K562 (cell line): ENCODE measurements around the gene ROPN1. TPM values are rescaled to one million over a fixed set of nuclear protein-coding genes. Genes with fewer than 3 reads are reported as not detected.
"Not testable (repeated sequence)": the region's sequence is repeated elsewhere in the genome, so short reads cannot be mapped to it uniquely, and the experiment has no call there.

Experiments
- ATAC-seq: fragments of 200-7000 bp; cut with Tn5 transposase; 3 replicates; pipeline ENCODE4 v1.9.1; 2020; ENCODE audit warnings: moderate library complexity
- BruUV-seq: library from RNA; stranded (reverse); fragments of 400-500 nt; replicated peaks from 2 replicates; lab custom pipeline; 2021; lab: Mats Ljungman, UMichigan
- CTCF ChIA-PET: fragments of 300-600 bp; formaldehyde crosslinking; extraction: SDS; loops from one replicate; lab custom pipeline; 2021; ENCODE audit warnings: low intra/inter-chr PET ratio; lab: Yijun Ruan, JAX
- POLR2A ChIA-PET: fragments of 300-600, 350-650 bp; sonication (Branson Sonifier 250); formaldehyde crosslinking; extraction: SDS; loops from one replicate; lab custom pipeline; 2021; ENCODE audit warnings: antibody characterized with exemption, inconsistent platforms; lab: Yijun Ruan, JAX
- DNase-seq, 4 experiments: peaks; one replicate each; pipeline versions ENCODE4 v3.0.0 to v3.0.0-alpha.2; 2011 to 2018; ENCODE audit warnings: low spot score in 3 of 4, mixed read lengths in 3 of 4; ENCODE audit errors: extremely low read depth in 1 of 4
- FAIRE-seq: peaks from 2 replicates; lab custom pipeline; 2011; peaks lifted over from hg19 to GRCh38; lab: Jason Lieb, UNC
- H2AFZ ChIP-seq: 2 replicates; pipeline ENCODE4 v1.6.0; 2011; ENCODE audit warnings: low read depth, low read length, control low read depth, inconsistent platforms
- H3K27ac ChIP-seq: fragments of 200-600 bp; 3 replicates; pipeline ENCODE4 v1.8.0; 2011; ENCODE audit warnings: low read depth, mild to moderate bottlenecking, control low read depth, inconsistent platforms, low read length, moderate library complexity, mixed read lengths; ENCODE audit errors: extremely low read depth
- H3K27me3 ChIP-seq, 2 experiments: fragments of 300-600 bp in 1 of 2; 2 replicates in 1 of 2; 3 replicates in 1 of 2; pipeline versions ENCODE4 v1.6.0 to v1.8.0; 2011; ENCODE audit warnings: inconsistent platforms in 2 of 2, low read length in 2 of 2, mild to moderate bottlenecking in 1 of 2, mixed read lengths in 1 of 2, moderate library complexity in 1 of 2; ENCODE audit not compliant: control insufficient read depth in 2 of 2, insufficient read depth in 2 of 2
- H3K36me3 ChIP-seq: fragments of 300-600 bp; 3 replicates; pipeline ENCODE4 v1.8.0; 2011; ENCODE audit warnings: mild to moderate bottlenecking, low read length, inconsistent platforms; ENCODE audit not compliant: control insufficient read depth, insufficient read depth
- H3K4me1 ChIP-seq, 2 experiments: fragments of 200-600 bp in 1 of 2; replicated peaks in 1 of 2; 2 replicates in 1 of 2; 3 replicates in 1 of 2; pipeline versions ENCODE4 v1.5.1 to v1.8.0; 2011; ENCODE audit warnings: inconsistent platforms in 2 of 2, low read length in 2 of 2, mild to moderate bottlenecking in 1 of 2, mixed read lengths in 1 of 2, moderate library complexity in 1 of 2; ENCODE audit not compliant: control insufficient read depth in 2 of 2, insufficient read depth in 2 of 2
- H3K4me2 ChIP-seq: 2 replicates; pipeline ENCODE4 v1.6.1; 2011; ENCODE audit warnings: low read length, control low read depth, inconsistent platforms, mixed read lengths; ENCODE audit not compliant: insufficient read depth
- H3K4me3 ChIP-seq: fragments of 200-600 bp; sonication (generic), shearing (Covaris generic); 2 replicates; pipeline ENCODE4 v1.5.1; 2016; ENCODE audit warnings: control low read depth, inconsistent platforms
- H3K79me2 ChIP-seq: fragments of 200-600 bp; 3 replicates; pipeline ENCODE4 v1.8.0; 2011; ENCODE audit warnings: low read length, inconsistent platforms; ENCODE audit not compliant: control insufficient read depth, insufficient read depth
- H3K9ac ChIP-seq, 2 experiments: 2 replicates each; pipeline versions ENCODE4 v1.6.0 to v1.6.1; 2011; ENCODE audit warnings: low read depth in 2 of 2, low read length in 2 of 2, control low read depth in 1 of 2, inconsistent platforms in 1 of 2, mild to moderate bottlenecking in 1 of 2, mixed read lengths in 1 of 2; ENCODE audit not compliant: insufficient read depth in 1 of 2
- H3K9me1 ChIP-seq: one replicate; pipeline ENCODE4 v1.6.0; 2011; ENCODE audit warnings: inconsistent platforms, mild to moderate bottlenecking, low read length, moderate library complexity; ENCODE audit not compliant: control insufficient read depth, insufficient read depth
- H3K9me3 ChIP-seq: replicated peaks from 2 replicates; pipeline ENCODE4 v1.5.1; 2011; ENCODE audit warnings: low read depth, low read length, inconsistent platforms; ENCODE audit not compliant: control insufficient read depth, insufficient read depth
- H4K20me1 ChIP-seq: replicated peaks from 2 replicates; pipeline ENCODE4 v1.6.1; 2011; ENCODE audit warnings: low read length, inconsistent platforms, mixed read lengths; ENCODE audit not compliant: control insufficient read depth, insufficient read depth
- CEBPB ChIP-seq: fragments of 450-650 bp; IDR thresholded peaks from 2 replicates; pipeline ENCODE4 v1.6.1; 2016; ENCODE audit warnings: missing genetic modification characterization, missing compliant biosample characterization
- MTA1 ChIP-seq: fragments of 450-650 bp; IDR thresholded peaks from 2 replicates; pipeline ENCODE4 v1.6.1; 2017; ENCODE audit warnings: borderline replicate concordance
- PCBP1 ChIP-seq: fragments of 200-400 bp; formaldehyde crosslinking; IDR thresholded peaks from 2 replicates; pipeline ENCODE4 v1.6.1; 2018; ENCODE audit warnings: mild to moderate bottlenecking, low read depth, low read length; ENCODE audit not compliant: poor library complexity, severe bottlenecking
- SIX5 ChIP-seq, 2 experiments: IDR thresholded peaks; 2 replicates each; pipeline ENCODE4 v1.6.1; 2011; ENCODE audit warnings: low read length in 2 of 2, borderline replicate concordance in 1 of 2, low read depth in 1 of 2, mild to moderate bottlenecking in 1 of 2, moderate library complexity in 1 of 2; ENCODE audit not compliant: insufficient read depth in 1 of 2
- ZNF134 ChIP-seq: fragments of 250-450 bp; sonication (Bioruptor Pico); conservative IDR thresholded peaks from 2 replicates; pipeline ENCODE4 v1.4.0; 2020
- ZNF76 ChIP-seq: fragments of 250-450 bp; sonication (Bioruptor Pico); IDR thresholded peaks from 2 replicates; pipeline ENCODE4 v1.4.0; 2020; ENCODE audit warnings: mild to moderate bottlenecking, moderate library complexity, borderline replicate concordance
- WGBS: fragments of 100-300 bp; shearing (Covaris generic); methylation state at CpG from one replicate; pipeline ENCODE4 v1.1.6; 2016; ENCODE audit warnings: low coverage, mixed read lengths; ENCODE audit not compliant: insufficient coverage; ENCODE audit errors: missing lambda C conversion rate; 5-methylcytosine and 5-hydroxymethylcytosine counted together
- in situ Hi-C: fragments of 300-500 bp; cut with MboI; formaldehyde crosslinking; loops from 4 replicates; pipeline ENCODE4 v1.15.0; 2018; ENCODE audit warnings: inconsistent platforms, mixed read lengths
- intact Hi-C: fragments of 100-400 bp; cut with micrococcal nuclease; formaldehyde crosslinking; loops from 2 replicates; pipeline ENCODE4 v1.14.2; 2022
- polyA plus RNA-seq, 8 experiments: library from polyadenylated mRNA; depleted of rRNA in 4 of 8; stranded (reverse) in 5 of 8; unstranded in 3 of 8; fragments of >200 nt; fragmentation: Nextera tagmentation in 2 of 8; fragmentation: Illumina TruSeq in 1 of 8; extraction: Ambion mirVana in 2 of 8; extraction: Trizol in 1 of 8; gene quantifications; 2 replicates each; pipeline versions ENCODE4 v1.2.1 to v1.2.3, GENCODE V29; 2011 to 2014; ENCODE audit warnings: inconsistent platforms in 1 of 8, missing spikeins in 1 of 8
- total RNA-seq, 7 experiments: library from RNA; depleted of rRNA in 6 of 7; stranded (reverse); fragments of >200 nt in 6 of 7; fragmentation: Illumina TruSeq in 2 of 7; extraction: Trizol in 2 of 7; gene quantifications; 2 replicates each; pipeline versions ENCODE4 v1.2.1 to v1.2.3, GENCODE V29; 2011 to 2021; ENCODE audit warnings: low replicate concordance in 1 of 7
- TF ChIP-seq, protein P1 (sequence below): sonication (generic); formaldehyde crosslinking; IDR thresholded peaks from 2 replicates; pipeline ENCODE4 v1.8.0; 2023; ENCODE audit warnings: mild to moderate bottlenecking, missing genetic modification reagents
- TF ChIP-seq, protein P2 (sequence below): fragments of 250-450 bp; sonication (Bioruptor Pico); IDR thresholded peaks from 2 replicates; pipeline ENCODE4 v1.4.0; 2020

Gene ROPN1
- total and polyA plus RNA-seq, 9 of the 15 experiments (the other 6 are each of a cell fraction or from before 2014, with no cell fraction given) = not detected

DNA sequence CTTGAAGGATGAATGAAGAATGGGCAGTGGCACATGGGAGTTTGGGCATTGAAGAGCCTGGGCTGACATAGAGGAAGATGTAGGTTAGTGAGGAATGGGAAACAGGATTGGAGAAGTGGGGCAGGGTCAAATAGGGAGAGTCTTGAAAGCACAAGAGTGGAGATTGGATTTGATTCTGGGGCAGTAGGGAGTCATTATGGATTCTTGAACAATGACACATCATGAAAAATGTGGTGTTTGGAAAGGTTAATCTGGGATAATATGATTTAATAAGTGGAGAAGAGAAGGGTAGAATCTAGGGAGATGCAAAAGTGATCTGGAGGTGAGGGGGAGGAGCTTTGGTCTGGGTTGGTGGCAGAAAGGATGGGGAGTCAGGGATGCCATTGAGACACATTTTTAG is 45.4 kb upstream of the ROPN1 start (continued):
- TF ChIP-seq, protein P1, sequence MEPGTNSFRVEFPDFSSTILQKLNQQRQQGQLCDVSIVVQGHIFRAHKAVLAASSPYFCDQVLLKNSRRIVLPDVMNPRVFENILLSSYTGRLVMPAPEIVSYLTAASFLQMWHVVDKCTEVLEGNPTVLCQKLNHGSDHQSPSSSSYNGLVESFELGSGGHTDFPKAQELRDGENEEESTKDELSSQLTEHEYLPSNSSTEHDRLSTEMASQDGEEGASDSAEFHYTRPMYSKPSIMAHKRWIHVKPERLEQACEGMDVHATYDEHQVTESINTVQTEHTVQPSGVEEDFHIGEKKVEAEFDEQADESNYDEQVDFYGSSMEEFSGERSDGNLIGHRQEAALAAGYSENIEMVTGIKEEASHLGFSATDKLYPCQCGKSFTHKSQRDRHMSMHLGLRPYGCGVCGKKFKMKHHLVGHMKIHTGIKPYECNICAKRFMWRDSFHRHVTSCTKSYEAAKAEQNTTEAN (CRISPR knock-in tag) = no peak
- TF ChIP-seq SIX5 (IDR thresholded peaks at IDR 0.05; ENCODE audit: borderline replicate concordance in 1 of 2, insufficient read depth in 1 of 2, low read depth in 1 of 2, low read length in 2 of 2) (no peak), CEBPB (tag) (no peak), ZNF76 (CRISPR knock-in tag) (no peak), ZNF134 (CRISPR knock-in tag) (no peak), PCBP1 (no peak), MTA1 (no peak)
- TF ChIP-seq, protein P2, sequence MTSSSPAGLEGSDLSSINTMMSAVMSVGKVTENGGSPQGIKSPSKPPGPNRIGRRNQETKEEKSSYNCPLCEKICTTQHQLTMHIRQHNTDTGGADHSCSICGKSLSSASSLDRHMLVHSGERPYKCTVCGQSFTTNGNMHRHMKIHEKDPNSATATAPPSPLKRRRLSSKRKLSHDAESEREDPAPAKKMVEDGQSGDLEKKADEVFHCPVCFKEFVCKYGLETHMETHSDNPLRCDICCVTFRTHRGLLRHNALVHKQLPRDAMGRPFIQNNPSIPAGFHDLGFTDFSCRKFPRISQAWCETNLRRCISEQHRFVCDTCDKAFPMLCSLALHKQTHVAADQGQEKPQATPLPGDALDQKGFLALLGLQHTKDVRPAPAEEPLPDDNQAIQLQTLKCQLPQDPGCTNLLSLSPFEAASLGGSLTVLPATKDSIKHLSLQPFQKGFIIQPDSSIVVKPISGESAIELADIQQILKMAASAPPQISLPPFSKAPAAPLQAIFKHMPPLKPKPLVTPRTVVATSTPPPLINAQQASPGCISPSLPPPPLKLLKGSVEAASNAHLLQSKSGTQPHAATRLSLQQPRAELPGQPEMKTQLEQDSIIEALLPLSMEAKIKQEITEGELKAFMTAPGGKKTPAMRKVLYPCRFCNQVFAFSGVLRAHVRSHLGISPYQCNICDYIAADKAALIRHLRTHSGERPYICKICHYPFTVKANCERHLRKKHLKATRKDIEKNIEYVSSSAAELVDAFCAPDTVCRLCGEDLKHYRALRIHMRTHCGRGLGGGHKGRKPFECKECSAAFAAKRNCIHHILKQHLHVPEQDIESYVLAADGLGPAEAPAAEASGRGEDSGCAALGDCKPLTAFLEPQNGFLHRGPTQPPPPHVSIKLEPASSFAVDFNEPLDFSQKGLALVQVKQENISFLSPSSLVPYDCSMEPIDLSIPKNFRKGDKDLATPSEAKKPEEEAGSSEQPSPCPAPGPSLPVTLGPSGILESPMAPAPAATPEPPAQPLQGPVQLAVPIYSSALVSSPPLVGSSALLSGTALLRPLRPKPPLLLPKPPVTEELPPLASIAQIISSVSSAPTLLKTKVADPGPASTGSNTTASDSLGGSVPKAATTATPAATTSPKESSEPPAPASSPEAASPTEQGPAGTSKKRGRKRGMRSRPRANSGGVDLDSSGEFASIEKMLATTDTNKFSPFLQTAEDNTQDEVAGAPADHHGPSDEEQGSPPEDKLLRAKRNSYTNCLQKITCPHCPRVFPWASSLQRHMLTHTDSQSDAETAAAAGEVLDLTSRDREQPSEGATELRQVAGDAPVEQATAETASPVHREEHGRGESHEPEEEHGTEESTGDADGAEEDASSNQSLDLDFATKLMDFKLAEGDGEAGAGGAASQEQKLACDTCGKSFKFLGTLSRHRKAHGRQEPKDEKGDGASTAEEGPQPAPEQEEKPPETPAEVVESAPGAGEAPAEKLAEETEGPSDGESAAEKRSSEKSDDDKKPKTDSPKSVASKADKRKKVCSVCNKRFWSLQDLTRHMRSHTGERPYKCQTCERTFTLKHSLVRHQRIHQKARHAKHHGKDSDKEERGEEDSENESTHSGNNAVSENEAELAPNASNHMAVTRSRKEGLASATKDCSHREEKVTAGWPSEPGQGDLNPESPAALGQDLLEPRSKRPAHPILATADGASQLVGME (CRISPR knock-in tag) = no peak

DNA sequence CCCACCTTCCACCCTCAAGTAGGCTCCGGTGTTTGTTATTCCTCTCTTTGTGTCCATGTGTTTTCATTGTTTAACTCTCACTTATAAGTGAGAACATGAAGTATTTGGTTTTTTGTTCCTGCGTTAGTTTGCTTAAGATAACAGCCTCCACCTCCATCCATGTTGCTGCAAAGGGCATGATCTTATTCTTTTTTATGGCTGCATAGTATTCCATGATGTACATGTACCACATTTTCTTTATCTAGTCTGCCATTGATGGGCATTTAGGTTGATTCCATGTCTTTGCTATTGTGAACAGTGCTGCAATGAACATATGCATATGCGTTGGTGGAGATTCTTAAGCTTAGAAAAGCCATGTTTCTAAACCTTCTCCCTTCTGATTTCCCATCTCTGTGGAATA is 44.3 kb upstream of the ROPN1 start:
- intact Hi-C loops, H3K36me3 ChIP-seq, H4K20me1 ChIP-seq, POLR2A ChIA-PET, BruUV-seq, H3K79me2 ChIP-seq, H3K9ac ChIP-seq, FAIRE-seq, H3K4me3 ChIP-seq, H3K9me3 ChIP-seq, H3K9me1 ChIP-seq, CTCF ChIA-PET, ATAC-seq, H3K4me2 ChIP-seq, in situ Hi-C loops, DNase-seq, H3K27ac ChIP-seq, H2AFZ ChIP-seq: not testable (repeated sequence)
- H3K27me3 ChIP-seq = peaks cover 0 to 20% of the 10 kb centered on the region in 2 experiments; a peak in 3 of 5 replicates
- 2% methylated on average over 3 of the region's 3 CpGs for WGBS
- peaks cover 0 to 21% of the 10 kb centered on the region in 2 experiments; a peak in 2 of 5 replicates for H3K4me1 ChIP-seq
